Ishikawa (cell line): ENCODE data around the gene MAB21L2.

ENCODE experiments used
- CREB1 ChIP-seq: IDR thresholded peaks from 2 replicates; pipeline ENCODE4 v1.6.1; 2012; ENCODE audit warnings: low read depth
- EGR1 ChIP-seq: IDR thresholded peaks from 2 replicates; pipeline ENCODE4 v1.6.1; 2012
- EP300 ChIP-seq: IDR thresholded peaks from 2 replicates; pipeline ENCODE4 v1.6.1; 2012; ENCODE audit warnings: borderline replicate concordance
- FOXM1 ChIP-seq: IDR thresholded peaks from 2 replicates; pipeline ENCODE4 v1.6.1; 2012; ENCODE audit warnings: low read depth, borderline replicate concordance
- NFIC ChIP-seq: IDR thresholded peaks from 2 replicates; pipeline ENCODE4 v1.6.1; 2012
- RAD21 ChIP-seq: IDR thresholded peaks from 2 replicates; pipeline ENCODE4 v1.6.1; 2012; ENCODE audit warnings: low read depth
- TAF1 ChIP-seq: IDR thresholded peaks from 2 replicates; pipeline ENCODE4 v1.6.1; 2012; ENCODE audit warnings: low read depth, mild to moderate bottlenecking
- TEAD4 ChIP-seq: IDR thresholded peaks from 2 replicates; pipeline ENCODE4 v1.6.1; 2012
- YY1 ChIP-seq: IDR thresholded peaks from 2 replicates; pipeline ENCODE4 v1.6.1; 2012; ENCODE audit warnings: low read depth
- TF ChIP-seq, protein P1 (sequence below): IDR thresholded peaks from 2 replicates; pipeline ENCODE4 v1.6.1; 2012
- TF ChIP-seq, protein P2 (sequence below): IDR thresholded peaks from 2 replicates; pipeline ENCODE4 v1.6.1; 2012

DNA sequence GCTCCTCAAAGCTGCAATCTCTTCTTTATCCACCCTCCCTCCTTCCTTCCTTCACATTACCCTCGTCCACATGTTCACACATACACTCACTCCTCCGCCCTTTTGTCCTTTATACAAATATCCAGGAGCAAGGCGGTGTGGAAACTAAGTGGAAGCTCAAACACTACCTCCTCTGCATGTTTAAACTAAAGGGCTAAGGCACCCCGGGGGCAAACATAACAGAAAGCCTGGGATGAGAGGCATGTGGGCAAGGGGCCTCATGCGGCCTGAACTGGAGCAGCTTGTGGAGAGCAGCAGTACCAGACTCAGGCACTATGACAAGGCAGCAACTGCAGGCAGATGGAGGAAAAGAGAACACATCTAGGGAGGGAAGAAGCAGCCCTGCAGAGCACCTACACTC, 9.5 kb downstream of the MAB21L2 start:
- TF ChIP-seq TAF1 (no peak), YY1 (no peak), EGR1 (no peak), TEAD4 (no peak), NFIC (no peak), CREB1 (no peak), FOXM1 (no peak), RAD21 (no peak), EP300 (no peak)
- TF ChIP-seq, protein P1, sequence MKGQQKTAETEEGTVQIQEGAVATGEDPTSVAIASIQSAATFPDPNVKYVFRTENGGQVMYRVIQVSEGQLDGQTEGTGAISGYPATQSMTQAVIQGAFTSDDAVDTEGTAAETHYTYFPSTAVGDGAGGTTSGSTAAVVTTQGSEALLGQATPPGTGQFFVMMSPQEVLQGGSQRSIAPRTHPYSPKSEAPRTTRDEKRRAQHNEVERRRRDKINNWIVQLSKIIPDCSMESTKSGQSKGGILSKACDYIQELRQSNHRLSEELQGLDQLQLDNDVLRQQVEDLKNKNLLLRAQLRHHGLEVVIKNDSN = no peak
- TF ChIP-seq, protein P2, sequence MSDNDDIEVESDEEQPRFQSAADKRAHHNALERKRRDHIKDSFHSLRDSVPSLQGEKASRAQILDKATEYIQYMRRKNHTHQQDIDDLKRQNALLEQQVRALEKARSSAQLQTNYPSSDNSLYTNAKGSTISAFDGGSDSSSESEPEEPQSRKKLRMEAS = no peak
